Ishikawa (cell line): ENCODE data around the gene ZC3H12C.

ENCODE experiments used
- CEBPB ChIP-seq: IDR thresholded peaks from 2 replicates; pipeline ENCODE4 v1.6.1; 2012
- CREB1 ChIP-seq: IDR thresholded peaks from 2 replicates; pipeline ENCODE4 v1.6.1; 2012; ENCODE audit warnings: low read depth
- EGR1 ChIP-seq: IDR thresholded peaks from 2 replicates; pipeline ENCODE4 v1.6.1; 2012
- EP300 ChIP-seq: IDR thresholded peaks from 2 replicates; pipeline ENCODE4 v1.6.1; 2012; ENCODE audit warnings: borderline replicate concordance
- FOXM1 ChIP-seq: IDR thresholded peaks from 2 replicates; pipeline ENCODE4 v1.6.1; 2012; ENCODE audit warnings: low read depth, borderline replicate concordance
- MAX ChIP-seq: IDR thresholded peaks from 2 replicates; pipeline ENCODE4 v1.6.1; 2012
- NFIC ChIP-seq: IDR thresholded peaks from 2 replicates; pipeline ENCODE4 v1.6.1; 2012
- RAD21 ChIP-seq: IDR thresholded peaks from 2 replicates; pipeline ENCODE4 v1.6.1; 2012; ENCODE audit warnings: low read depth
- REST ChIP-seq: IDR thresholded peaks from 2 replicates; pipeline ENCODE4 v1.6.1; 2012; ENCODE audit warnings: low read depth, mild to moderate bottlenecking
- TAF1 ChIP-seq: IDR thresholded peaks from 2 replicates; pipeline ENCODE4 v1.6.1; 2012; ENCODE audit warnings: low read depth, mild to moderate bottlenecking
- TCF12 ChIP-seq: IDR thresholded peaks from 2 replicates; pipeline ENCODE4 v1.6.1; 2012; ENCODE audit warnings: low read depth
- TEAD4 ChIP-seq: IDR thresholded peaks from 2 replicates; pipeline ENCODE4 v1.6.1; 2012
- USF1 ChIP-seq: IDR thresholded peaks from 2 replicates; pipeline ENCODE4 v1.6.1; 2012
- YY1 ChIP-seq: IDR thresholded peaks from 2 replicates; pipeline ENCODE4 v1.6.1; 2012; ENCODE audit warnings: low read depth
- ZBTB7A ChIP-seq: IDR thresholded peaks from 2 replicates; pipeline ENCODE4 v1.6.1; 2012; ENCODE audit warnings: low read depth

ZC3H12C gene

GRCh38 chr11:110131386-110132123 is 38.4 kb downstream of the ZC3H12C start:
- TF ChIP-seq REST (no peak), EP300 (no peak), ZBTB7A (no peak), YY1 (no peak), TCF12 (no peak), EGR1 (no peak), CREB1 (no peak), FOXM1 (no peak), TEAD4 (no peak), NFIC (no peak), TAF1 (no peak), USF1 (no peak), CEBPB (no peak)

- TF ChIP-seq REST (no peak), EGR1 (no peak), CREB1 (no peak), NFIC (no peak), USF1 (no peak), YY1 (no peak), TAF1 (no peak), TCF12 (no peak), FOXM1 (no peak), TEAD4 (no peak), RAD21 (no peak), ZBTB7A (no peak), EP300 (no peak), MAX (no peak), CEBPB (no peak)
Measured at GRCh38 chr11:110133160-110133559, 40.0 kb downstream of the ZC3H12C start.

- TF ChIP-seq TAF1 (no peak), YY1 (no peak)
Measured at GRCh38 chr11:110134110-110134509, 40.9 kb downstream of the ZC3H12C start.

GRCh38 chr11:110141812-110142211 is 48.6 kb downstream of the ZC3H12C start:
- no peak for TF ChIP-seq TCF12
- no peak for TF ChIP-seq MAX
- no peak for TF ChIP-seq CEBPB
- no peak for TF ChIP-seq YY1
- TF ChIP-seq REST: no peak
- no peak for TF ChIP-seq EGR1
- no peak for TF ChIP-seq TEAD4
- TF ChIP-seq USF1: no peak
- no peak for TF ChIP-seq EP300
- TF ChIP-seq CREB1: no peak
- TF ChIP-seq RAD21: no peak
- TF ChIP-seq FOXM1: no peak
- no peak for TF ChIP-seq NFIC
- no peak for TF ChIP-seq TAF1
